ENCODE data around the gene ATP2A1.

DNA sequence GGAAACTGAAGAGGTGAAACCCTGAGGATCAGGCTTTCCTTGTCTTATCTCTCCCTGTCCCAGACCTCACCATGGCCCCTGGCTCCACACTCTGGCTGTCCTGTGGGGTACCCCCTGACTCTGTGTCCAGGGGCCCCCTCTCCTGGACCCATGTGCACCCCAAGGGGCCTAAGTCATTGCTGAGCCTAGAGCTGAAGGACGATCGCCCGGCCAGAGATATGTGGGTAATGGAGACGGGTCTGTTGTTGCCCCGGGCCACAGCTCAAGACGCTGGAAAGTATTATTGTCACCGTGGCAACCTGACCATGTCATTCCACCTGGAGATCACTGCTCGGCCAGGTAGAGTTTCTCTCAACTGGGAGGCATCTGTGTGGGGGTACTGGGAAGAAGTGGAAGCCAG lies 54.9 kb downstream of the ATP2A1 start:
- TF ChIP-seq, protein P1, sequence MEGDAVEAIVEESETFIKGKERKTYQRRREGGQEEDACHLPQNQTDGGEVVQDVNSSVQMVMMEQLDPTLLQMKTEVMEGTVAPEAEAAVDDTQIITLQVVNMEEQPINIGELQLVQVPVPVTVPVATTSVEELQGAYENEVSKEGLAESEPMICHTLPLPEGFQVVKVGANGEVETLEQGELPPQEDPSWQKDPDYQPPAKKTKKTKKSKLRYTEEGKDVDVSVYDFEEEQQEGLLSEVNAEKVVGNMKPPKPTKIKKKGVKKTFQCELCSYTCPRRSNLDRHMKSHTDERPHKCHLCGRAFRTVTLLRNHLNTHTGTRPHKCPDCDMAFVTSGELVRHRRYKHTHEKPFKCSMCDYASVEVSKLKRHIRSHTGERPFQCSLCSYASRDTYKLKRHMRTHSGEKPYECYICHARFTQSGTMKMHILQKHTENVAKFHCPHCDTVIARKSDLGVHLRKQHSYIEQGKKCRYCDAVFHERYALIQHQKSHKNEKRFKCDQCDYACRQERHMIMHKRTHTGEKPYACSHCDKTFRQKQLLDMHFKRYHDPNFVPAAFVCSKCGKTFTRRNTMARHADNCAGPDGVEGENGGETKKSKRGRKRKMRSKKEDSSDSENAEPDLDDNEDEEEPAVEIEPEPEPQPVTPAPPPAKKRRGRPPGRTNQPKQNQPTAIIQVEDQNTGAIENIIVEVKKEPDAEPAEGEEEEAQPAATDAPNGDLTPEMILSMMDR (IDR thresholded peaks at IDR 0.05): no peak
- no peak for TF ChIP-seq POLR2A (IDR thresholded peaks at IDR 0.05)
